SK-N-SH (cell line): ENCODE measurements around the gene CDK6. TPM values are rescaled to one million over a fixed set of nuclear protein-coding genes. Genes with fewer than 3 reads are reported as not detected.

ENCODE experiments used
- CTCF ChIA-PET: fragments of 300-600, 350-600 bp; formaldehyde crosslinking; extraction: SDS; loops from one replicate; lab custom pipeline; 2021; lab: Yijun Ruan, JAX
- POLR2A ChIA-PET: fragments of 350-600 bp; sonication (Branson Sonifier 250); formaldehyde crosslinking; extraction: SDS; loops from one replicate; lab custom pipeline; 2020; ENCODE audit warnings: antibody characterized with exemption, inconsistent platforms; lab: Yijun Ruan, JAX
- DNase-seq: peaks from one replicate; pipeline ENCODE4 v3.0.0; 2012
- H2AFZ ChIP-seq: fragments of 200-600 bp; sonication (generic); 2 replicates; pipeline ENCODE4 v1.8.1; 2016; ENCODE audit warnings: antibody characterized with exemption, mild to moderate bottlenecking, low read depth
- H3F3A ChIP-seq: fragments of 200-600 bp; sonication (generic); replicated peaks from 2 replicates; pipeline ENCODE3; 2016; ENCODE audit warnings: antibody characterized with exemption, mild to moderate bottlenecking; ENCODE audit not compliant: insufficient read depth
- H3K27ac ChIP-seq, 2 experiments: fragments of 200-500 bp in 1 of 2; fragments of 200-600 bp in 1 of 2; sonication (Bioruptor generic) in 1 of 2; sonication (generic), shearing (Covaris generic) in 1 of 2; 2 replicates each; pipeline versions ENCODE4 v1.5.1 to v1.6.1; 2014 to 2016; ENCODE audit warnings: low read depth in 2 of 2, inconsistent platforms in 1 of 2, low read length in 1 of 2, mild to moderate bottlenecking in 1 of 2, mixed read lengths in 1 of 2
- H3K27me3 ChIP-seq: fragments of 200-600 bp; sonication (generic), shearing (Covaris generic); 2 replicates; pipeline ENCODE4 v1.6.1; 2016; ENCODE audit warnings: mixed run types; ENCODE audit not compliant: insufficient read depth
- H3K36me3 ChIP-seq, 2 experiments: fragments of 200-500 bp in 1 of 2; fragments of 200-600 bp in 1 of 2; sonication (Bioruptor generic) in 1 of 2; sonication (generic) in 1 of 2; replicated peaks in 1 of 2; 2 replicates each; pipeline versions ENCODE3 to v1.5.1; 2014 to 2016; ENCODE audit warnings: low read length in 1 of 2, mild to moderate bottlenecking in 1 of 2; ENCODE audit not compliant: insufficient read depth in 2 of 2, control insufficient read depth in 1 of 2
- H3K4me1 ChIP-seq, 2 experiments: fragments of 200-500 bp in 1 of 2; fragments of 200-600 bp in 1 of 2; sonication (Bioruptor generic) in 1 of 2; sonication (generic), shearing (Covaris generic) in 1 of 2; 2 replicates each; pipeline versions ENCODE4 v1.5.1 to v1.6.1; 2014 to 2016; ENCODE audit warnings: low read depth in 1 of 2, low read length in 1 of 2, mixed run types in 1 of 2; ENCODE audit not compliant: insufficient read depth in 2 of 2, control insufficient read depth in 1 of 2
- H3K4me2 ChIP-seq: fragments of 200-600 bp; sonication (generic), shearing (Covaris generic); 2 replicates; pipeline ENCODE4 v1.6.1; 2017; ENCODE audit warnings: mixed run types
- H3K4me3 ChIP-seq, 2 experiments: fragments of 200-500 bp in 1 of 2; fragments of 200-600 bp in 1 of 2; sonication (Bioruptor generic) in 1 of 2; sonication (generic), shearing (Covaris generic) in 1 of 2; 2 replicates each; pipeline versions ENCODE4 v1.5.1 to v1.8.1; 2014 to 2016; ENCODE audit warnings: low read depth in 2 of 2, inconsistent platforms in 1 of 2, low read length in 1 of 2, mild to moderate bottlenecking in 1 of 2, mixed read lengths in 1 of 2, moderate library complexity in 1 of 2
- H3K79me2 ChIP-seq: fragments of 200-600 bp; sonication (generic); 2 replicates; pipeline ENCODE4 v1.8.1; 2017; ENCODE audit warnings: mild to moderate bottlenecking; ENCODE audit not compliant: insufficient read depth
- H3K9ac ChIP-seq: fragments of 200-600 bp; sonication (generic); 2 replicates; pipeline ENCODE4 v1.6.1; 2017; ENCODE audit warnings: mixed run types
- H3K9me2 ChIP-seq: fragments of 200-600 bp; sonication (generic); 2 replicates; pipeline ENCODE4 v1.6.1; 2017; ENCODE audit warnings: mixed run types
- H3K9me3 ChIP-seq: fragments of 200-600 bp; sonication (generic); 2 replicates; pipeline ENCODE4 v1.6.1; 2017; ENCODE audit warnings: mixed run types, mild to moderate bottlenecking, moderate library complexity
- H4K20me1 ChIP-seq: fragments of 200-600 bp; sonication (generic); 2 replicates; pipeline ENCODE4 v1.6.1; 2017; ENCODE audit warnings: mild to moderate bottlenecking, mixed run types; ENCODE audit not compliant: insufficient read depth
- ELF1 ChIP-seq: IDR thresholded peaks from 2 replicates; pipeline ENCODE4 v1.4.0; 2012
- EZH2phosphoT487 ChIP-seq: fragments of 200-600 bp; sonication (generic); IDR thresholded peaks from 2 replicates; pipeline ENCODE4 v1.6.1; 2017; ENCODE audit warnings: low read depth, mixed run types, mild to moderate bottlenecking, antibody characterized with exemption, moderate library complexity, borderline replicate concordance
- FOSL2 ChIP-seq: IDR thresholded peaks from 2 replicates; pipeline ENCODE4 v1.4.0; 2012; ENCODE audit warnings: low read depth, mild to moderate bottlenecking, moderate library complexity, borderline replicate concordance
- GABPA ChIP-seq: IDR thresholded peaks from 2 replicates; pipeline ENCODE4 v1.4.0; 2012; ENCODE audit warnings: low read depth, mild to moderate bottlenecking
- IRF3 ChIP-seq: fragments of 150-350 bp; IDR thresholded peaks from 2 replicates; pipeline ENCODE4 v1.6.1; 2016; ENCODE audit warnings: mild to moderate bottlenecking, low read depth, low read length
- JUND ChIP-seq: IDR thresholded peaks from 2 replicates; pipeline ENCODE4 v1.4.0; 2012
- MAX ChIP-seq: IDR thresholded peaks from 2 replicates; pipeline ENCODE4 v1.4.0; 2012; ENCODE audit warnings: low read depth
- MEF2A ChIP-seq: IDR thresholded peaks from 2 replicates; pipeline ENCODE4 v1.4.0; 2012; ENCODE audit warnings: low read depth, borderline replicate concordance
- NFIC ChIP-seq: IDR thresholded peaks from 2 replicates; pipeline ENCODE4 v1.4.0; 2012; ENCODE audit warnings: borderline replicate concordance
- POLR2AphosphoS5 ChIP-seq: IDR thresholded peaks from 2 replicates; pipeline ENCODE4 v1.6.1; 2012; ENCODE audit warnings: low read depth, low read length
- RAD21 ChIP-seq: IDR thresholded peaks from 2 replicates; pipeline ENCODE4 v1.6.1; 2012; ENCODE audit warnings: mild to moderate bottlenecking, low read length
- RCOR1 ChIP-seq: fragments of 150-350 bp; IDR thresholded peaks from 2 replicates; pipeline ENCODE4 v1.6.1; 2017; ENCODE audit warnings: antibody characterized with exemption, low read length
- RXRA ChIP-seq: IDR thresholded peaks from 2 replicates; pipeline ENCODE4 v1.4.0; 2012; ENCODE audit warnings: low read depth, mild to moderate bottlenecking, borderline replicate concordance
- SIN3A ChIP-seq: IDR thresholded peaks from 2 replicates; pipeline ENCODE4 v1.6.1; 2012; ENCODE audit warnings: low read depth, mild to moderate bottlenecking, low read length, moderate library complexity, borderline replicate concordance
- TAF1 ChIP-seq: IDR thresholded peaks from 2 replicates; pipeline ENCODE4 v1.6.1; 2012; ENCODE audit warnings: low read depth, mild to moderate bottlenecking, low read length, moderate library complexity, borderline replicate concordance
- TCF12 ChIP-seq: IDR thresholded peaks from 2 replicates; pipeline ENCODE4 v1.4.0; 2012
- TEAD4 ChIP-seq: IDR thresholded peaks from 2 replicates; pipeline ENCODE4 v1.4.0; 2012; ENCODE audit warnings: mild to moderate bottlenecking, borderline replicate concordance; ENCODE audit not compliant: insufficient read depth
- ZBTB33 ChIP-seq: IDR thresholded peaks from 2 replicates; pipeline ENCODE4 v1.4.0; 2012; ENCODE audit warnings: low read depth, borderline replicate concordance
- WGBS: methylation state at CpG from one replicate; pipeline ENCODE4 v1.1.6; 2017; ENCODE audit warnings: low lambda C conversion rate; 5-methylcytosine and 5-hydroxymethylcytosine counted together
- polyA plus RNA-seq, 3 experiments: library from polyadenylated mRNA; depleted of rRNA; stranded (reverse); fragments of >200 nt; gene quantifications; 2 replicates each; pipeline ENCODE4 v1.2.3, GENCODE V29; 2012

Gene CDK6
- polyA plus RNA-seq, 1 of the 3 experiments (the other 2 are of a cell fraction): 30.3 TPM

- TF ChIP-seq MEF2A (peak; percentile 72), NFIC (peak; percentile 98), TAF1 (peak; percentile 60), ZBTB33 (peak; percentile 86; the same call in 1 of the 2 replicates), IRF3 (no peak), TCF12 (peak; percentile 98), RXRA (peak; percentile 88), FOSL2 (peak; percentile 98)
These were observed 203.0 kb downstream of the CDK6 start (continued) for GRCh38 chr7:92633211-92633906.

- H3K4me3 ChIP-seq: no peak overlapping the region; a peak in 1 of 4 replicates
- H3K4me1 ChIP-seq: peaks cover 35 to 47% of the 10 kb centered on the region in 2 experiments
- no peaks in the 10 kb centered on the region for H3K27me3 ChIP-seq
- H3K27ac ChIP-seq: peak overlapping the region; percentile 93 to 98
- POLR2A ChIA-PET: no interaction called here
- H3K9me2 ChIP-seq: no peaks in the 10 kb centered on the region
- H4K20me1 ChIP-seq: no peaks in the 10 kb centered on the region
- CTCF ChIA-PET: interaction anchor here (0.8 to 5.2 kb wide), 5 partner anchors 9 to 200 kb away, joined by 3 to 24 read pairs (median 20); no protein-coding TSS in a partner anchor
- TF ChIP-seq GABPA (no peak), EZH2phosphoT487 (no peak), MEF2A (no peak), IRF3 (no peak), RAD21 (no peak), TCF12 (no peak), RCOR1 (no peak), SIN3A (no peak), ELF1 (no peak), MAX (no peak), POLR2AphosphoS5 (no peak), JUND (no peak), TEAD4 (no peak), TAF1 (no peak)
- TF ChIP-seq, all 33 proteins: peak for 0
- H3F3A ChIP-seq: peaks cover 62% of the 10 kb centered on the region
- peak overlapping the region; percentile 77; the same call in 1 of the 2 replicates for H3K4me2 ChIP-seq
- H3K79me2 ChIP-seq: peaks cover 69% of the 10 kb centered on the region
- H3K9ac ChIP-seq: peak overlapping the region; percentile 65; the same call in 1 of the 2 replicates
- WGBS: 26% methylated on average over 1 of the region's 1 CpG
- H3K9me3 ChIP-seq: no peaks in the 10 kb centered on the region
- H2AFZ ChIP-seq: no peak overlapping the region
- no peak for DNase-seq
- peaks cover 15 to 27% of the 10 kb centered on the region in 2 experiments for H3K36me3 ChIP-seq
These were observed 203.6 kb downstream of the CDK6 start for GRCh38 chr7:92632791-92633190.
